Esophagus muscularis mucosa (tissue), 3 donors: Measurements from ENCODE around the gene GRID2.
A peak's percentile ranks its signal among the peaks of the same experiment; 100 is the strongest.

ENCODE experiments used
- CTCF ChIP-seq, 3 experiments: fragments of 200-600 bp in 2 of 3; fragments of 450-650 bp in 1 of 3; sonication (generic) in 2 of 3; IDR thresholded peaks; one replicate each; pipeline ENCODE4 v1.5.1; 2017 to 2019; ENCODE audit warnings: antibody characterized with exemption in 3 of 3, mild to moderate bottlenecking in 2 of 3, moderate library complexity in 1 of 3
- POLR2AphosphoS5 ChIP-seq, 2 donors: sonication (generic); formaldehyde crosslinking; IDR thresholded peaks; one replicate each; pipeline ENCODE4 v1.6.1; 2017; ENCODE audit warnings: antibody characterized with exemption in 2 of 2

DNA sequence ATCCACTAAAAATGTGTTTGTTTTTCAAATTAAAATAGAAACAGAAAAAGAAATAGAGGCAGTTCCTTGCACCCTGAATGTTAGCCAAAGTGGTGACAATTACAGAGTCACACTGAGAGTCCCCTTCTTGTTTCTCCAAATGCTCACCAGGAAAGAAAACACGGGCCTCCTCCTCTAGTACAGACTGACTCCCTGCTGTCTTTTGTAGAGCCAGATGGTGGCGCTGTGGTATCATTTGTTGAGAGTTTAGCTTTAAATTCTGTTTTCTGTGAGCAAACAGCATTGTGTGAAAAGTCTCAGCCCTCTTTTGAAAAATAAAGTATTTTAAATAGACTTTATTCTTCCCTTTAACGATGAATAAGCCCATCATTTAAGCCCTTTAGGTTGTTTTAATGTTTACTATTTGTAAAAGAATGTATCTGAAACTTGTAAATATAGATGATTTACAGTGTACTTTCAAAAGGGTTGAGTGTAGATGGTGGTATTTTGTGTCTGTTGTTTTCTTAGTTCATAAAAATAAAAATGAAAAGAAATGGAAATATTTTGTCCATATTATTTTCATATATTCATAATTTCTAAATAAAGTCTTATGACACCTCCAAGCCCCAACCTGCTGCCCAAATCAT, 1487.9 kb downstream of the GRID2 start:
- peak; percentile 66 to 78 (median 67) for TF ChIP-seq CTCF (IDR thresholded peaks at IDR 0.05)
- TF ChIP-seq POLR2AphosphoS5 (IDR thresholded peaks at IDR 0.05): no peak
